HepG2 (cell line): Measurements from ENCODE around the gene MRPL34. TPM values are rescaled to one million over a fixed set of nuclear protein-coding genes. Genes with fewer than 3 reads are reported as not detected.
A peak's percentile ranks its signal among the peaks of the same experiment; 100 is the strongest.

ENCODE experiments used
- AKNA ChIP-seq: sonication (generic); formaldehyde crosslinking; IDR thresholded peaks from 2 replicates; pipeline ENCODE4 v1.4.0; 2020; ENCODE audit warnings: missing genetic modification reagents, borderline replicate concordance
- CHD4 ChIP-seq: fragments of 200-600 bp; sonication (generic); IDR thresholded peaks from 2 replicates; pipeline ENCODE4 v1.7.0; 2017; ENCODE audit warnings: mild to moderate bottlenecking, low read length, borderline replicate concordance
- CSRNP2 ChIP-seq: sonication (generic); formaldehyde crosslinking; conservative IDR thresholded peaks from 2 replicates; pipeline ENCODE4 v1.8.0; 2022; ENCODE audit warnings: low read depth, missing genetic modification reagents
- FOXK1 ChIP-seq: sonication (generic); formaldehyde crosslinking; IDR thresholded peaks from 2 replicates; pipeline ENCODE4 v1.4.0; 2020; ENCODE audit warnings: low read depth, missing genetic modification reagents, borderline replicate concordance
- MAFG ChIP-seq: sonication (generic); formaldehyde crosslinking; IDR thresholded peaks from 2 replicates; pipeline ENCODE4 v1.5.1; 2020; ENCODE audit warnings: mild to moderate bottlenecking, missing genetic modification reagents
- MED1 ChIP-seq: sonication (generic); formaldehyde crosslinking; IDR thresholded peaks from 2 replicates; pipeline ENCODE4 v1.4.0; 2020; ENCODE audit warnings: missing genetic modification reagents
- RAD51 ChIP-seq: fragments of 450-650 bp; IDR thresholded peaks from 2 replicates; pipeline ENCODE4 v1.6.1; 2016; ENCODE audit warnings: borderline replicate concordance
- SRF ChIP-seq: IDR thresholded peaks from 2 replicates; pipeline ENCODE4 v1.6.1; 2011; ENCODE audit warnings: mild to moderate bottlenecking, low read depth, low read length, moderate library complexity
- TEAD2 ChIP-seq: sonication (generic); formaldehyde crosslinking; IDR thresholded peaks from 2 replicates; pipeline ENCODE4 v1.9.0; 2021; ENCODE audit warnings: missing genetic modification reagents
- ZNF143 ChIP-seq: sonication (generic); formaldehyde crosslinking; IDR thresholded peaks from 2 replicates; pipeline ENCODE4 v1.4.0; 2020; ENCODE audit warnings: missing genetic modification reagents
- ZNF260 ChIP-seq: sonication (generic); formaldehyde crosslinking; IDR thresholded peaks from 2 replicates; pipeline ENCODE4 v1.4.0; 2020; ENCODE audit warnings: missing genetic modification reagents, low read depth, mild to moderate bottlenecking, borderline replicate concordance
- ZNF326 ChIP-seq: sonication (generic); formaldehyde crosslinking; IDR thresholded peaks from 2 replicates; pipeline ENCODE4 v1.4.0; 2020; ENCODE audit warnings: missing genetic modification reagents, borderline replicate concordance
- ZNF558 ChIP-seq: sonication (generic); formaldehyde crosslinking; IDR thresholded peaks from 2 replicates; pipeline ENCODE4 v1.9.0; 2022; ENCODE audit warnings: mild to moderate bottlenecking, missing genetic modification reagents, borderline replicate concordance
- polyA plus RNA-seq, 8 experiments: library from polyadenylated mRNA; depleted of rRNA in 3 of 8; stranded (reverse) in 7 of 8; unstranded in 1 of 8; fragments of >200 nt; fragmentation: Illumina TruSeq in 4 of 8; extraction: Trizol in 4 of 8; gene quantifications; 2 replicates each; pipeline versions ENCODE4 v1.2.1 to v1.2.3, GENCODE V29; 2011 to 2016; ENCODE audit warnings: low read depth in 4 of 8, missing spikeins in 1 of 8, mixed read lengths in 1 of 8; ENCODE audit not compliant: insufficient read depth in 1 of 8
- total RNA-seq, 5 experiments: library from RNA; depleted of rRNA; stranded (reverse); fragments of >200 nt; fragmentation: Illumina TruSeq; extraction: Trizol; gene quantifications; 2 replicates each; pipeline ENCODE4 v1.2.3, GENCODE V29; 2016; ENCODE audit warnings: low read depth in 1 of 5
- TF ChIP-seq, protein P1 (sequence below): sonication (generic); formaldehyde crosslinking; IDR thresholded peaks from 2 replicates; pipeline ENCODE4 v1.4.0; 2020; ENCODE audit warnings: missing genetic modification reagents; ENCODE audit errors: not compliant biosample characterization
- TF ChIP-seq, protein P2 (sequence below): sonication (generic); formaldehyde crosslinking; IDR thresholded peaks from 2 replicates; pipeline ENCODE4 v1.4.0; 2020; ENCODE audit warnings: mild to moderate bottlenecking, missing genetic modification reagents
- TF ChIP-seq, protein P3 (sequence below): IDR thresholded peaks from 2 replicates; pipeline ENCODE4 v1.6.1; 2016; ENCODE audit warnings: low read depth, control low read depth

Gene MRPL34
- total and polyA plus RNA-seq, 2 of the 13 experiments (the other 11 are each of a cell fraction or from before 2014, with no cell fraction given): 74.0 to 77.3 TPM

- TF ChIP-seq CSRNP2 (CRISPR knock-in tag): no peak
- TF ChIP-seq SRF: no peak
- TF ChIP-seq MAFG: no peak
- TF ChIP-seq, protein P1, sequence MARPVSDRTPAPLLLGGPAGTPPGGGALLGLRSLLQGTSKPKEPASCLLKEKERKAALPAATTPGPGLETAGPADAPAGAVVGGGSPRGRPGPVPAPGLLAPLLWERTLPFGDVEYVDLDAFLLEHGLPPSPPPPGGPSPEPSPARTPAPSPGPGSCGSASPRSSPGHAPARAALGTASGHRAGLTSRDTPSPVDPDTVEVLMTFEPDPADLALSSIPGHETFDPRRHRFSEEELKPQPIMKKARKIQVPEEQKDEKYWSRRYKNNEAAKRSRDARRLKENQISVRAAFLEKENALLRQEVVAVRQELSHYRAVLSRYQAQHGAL (CRISPR knock-in tag): no peak
- no peak for TF ChIP-seq MED1 (CRISPR knock-in tag)
- TF ChIP-seq, protein P2, sequence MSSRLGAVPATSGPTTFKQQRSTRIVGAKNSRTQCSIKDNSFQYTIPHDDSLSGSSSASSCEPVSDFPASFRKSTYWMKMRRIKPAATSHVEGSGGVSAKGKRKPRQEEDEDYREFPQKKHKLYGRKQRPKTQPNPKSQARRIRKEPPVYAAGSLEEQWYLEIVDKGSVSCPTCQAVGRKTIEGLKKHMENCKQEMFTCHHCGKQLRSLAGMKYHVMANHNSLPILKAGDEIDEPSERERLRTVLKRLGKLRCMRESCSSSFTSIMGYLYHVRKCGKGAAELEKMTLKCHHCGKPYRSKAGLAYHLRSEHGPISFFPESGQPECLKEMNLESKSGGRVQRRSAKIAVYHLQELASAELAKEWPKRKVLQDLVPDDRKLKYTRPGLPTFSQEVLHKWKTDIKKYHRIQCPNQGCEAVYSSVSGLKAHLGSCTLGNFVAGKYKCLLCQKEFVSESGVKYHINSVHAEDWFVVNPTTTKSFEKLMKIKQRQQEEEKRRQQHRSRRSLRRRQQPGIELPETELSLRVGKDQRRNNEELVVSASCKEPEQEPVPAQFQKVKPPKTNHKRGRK (CRISPR knock-in tag): no peak
- TF ChIP-seq ZNF326: no peak
- peak; percentile 55; the same call in 1 of the 2 replicates for TF ChIP-seq FOXK1 (CRISPR knock-in tag)
- TF ChIP-seq TEAD2 (CRISPR knock-in tag): no peak
- no peak for TF ChIP-seq AKNA (CRISPR knock-in tag)
- TF ChIP-seq, protein P3, sequence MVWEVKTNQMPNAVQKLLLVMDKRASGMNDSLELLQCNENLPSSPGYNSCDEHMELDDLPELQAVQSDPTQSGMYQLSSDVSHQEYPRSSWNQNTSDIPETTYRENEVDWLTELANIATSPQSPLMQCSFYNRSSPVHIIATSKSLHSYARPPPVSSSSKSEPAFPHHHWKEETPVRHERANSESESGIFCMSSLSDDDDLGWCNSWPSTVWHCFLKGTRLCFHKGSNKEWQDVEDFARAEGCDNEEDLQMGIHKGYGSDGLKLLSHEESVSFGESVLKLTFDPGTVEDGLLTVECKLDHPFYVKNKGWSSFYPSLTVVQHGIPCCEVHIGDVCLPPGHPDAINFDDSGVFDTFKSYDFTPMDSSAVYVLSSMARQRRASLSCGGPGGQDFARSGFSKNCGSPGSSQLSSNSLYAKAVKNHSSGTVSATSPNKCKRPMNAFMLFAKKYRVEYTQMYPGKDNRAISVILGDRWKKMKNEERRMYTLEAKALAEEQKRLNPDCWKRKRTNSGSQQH (CRISPR knock-in tag): peak; percentile 27; the same call in 1 of the 2 replicates
- TF ChIP-seq RAD51: no peak
- no peak for TF ChIP-seq CHD4
- TF ChIP-seq ZNF260 (CRISPR knock-in tag): no peak
- no peak for TF ChIP-seq ZNF558 (CRISPR knock-in tag)
- peak; percentile 95 for TF ChIP-seq ZNF143
Observed at GRCh38 chr19:17309198-17309964, 3.7 kb downstream of the MRPL34 start, which contains the start of gene DDA1 (continued).
